NCI-H460 (cell line): ENCODE data around the gene CPT1A. TPM values are rescaled to one million over a fixed set of nuclear protein-coding genes. Genes with fewer than 3 reads are reported as not detected.

Experiments used
- DNase-seq: peaks from one replicate; pipeline ENCODE4 v3.0.0-alpha.2; 2016; ENCODE audit warnings: low read depth; ENCODE audit errors: extremely low read depth
- total RNA-seq: library from RNA; depleted of rRNA; stranded (reverse); fragments of >200 nt; shearing (Covaris generic); gene quantifications from 2 replicates; pipeline ENCODE4 v1.2.3, GENCODE V29; 2014

The CPT1A gene
- total RNA-seq, 1 experiment from 2014 or later: 19.3 TPM

GRCh38 chr11:68763926-68764657 lies 77.6 kb downstream of the CPT1A start:
- no peak for DNase-seq

DNA sequence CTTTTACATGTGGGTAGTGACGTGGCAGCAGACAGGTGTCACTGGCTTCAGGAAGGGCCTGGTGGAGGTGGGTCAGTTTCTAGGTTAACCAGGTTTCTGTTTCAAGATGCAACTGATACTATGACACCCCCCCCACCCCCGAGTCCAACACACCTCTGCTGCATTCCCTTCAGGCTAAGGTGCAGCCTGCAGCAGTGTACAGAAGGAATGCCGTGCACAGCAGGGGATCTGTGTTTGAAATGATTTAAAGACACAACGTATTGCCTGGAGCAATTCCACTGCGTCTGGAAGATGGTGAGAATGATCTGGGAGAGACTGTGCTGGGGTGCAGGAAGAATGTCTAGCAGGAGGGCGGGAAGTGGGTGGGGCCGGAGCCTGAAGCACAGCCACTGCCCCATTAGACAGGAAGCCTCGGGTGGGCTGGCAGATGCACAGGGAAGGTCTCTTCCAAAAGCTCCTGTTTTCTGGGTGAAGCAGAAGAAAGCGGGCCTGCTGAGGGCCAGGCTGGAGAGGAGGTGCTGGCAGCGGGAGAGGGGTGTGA lies 78.5 kb downstream of the CPT1A start:
- no peak for DNase-seq

GRCh38 chr11:68762481-68762880 lies 79.2 kb downstream of the CPT1A start:
- DNase-seq: no peak

GRCh38 chr11:68761801-68762200 lies 79.9 kb downstream of the CPT1A start:
- DNase-seq: no peak

GRCh38 chr11:68759991-68760390 lies 81.7 kb downstream of the CPT1A start:
- DNase-seq: no peak

- DNase-seq: no peak
These were observed 84.0 kb downstream of the CPT1A start for GRCh38 chr11:68757711-68758110.

- DNase-seq: no peak
These were observed 85.4 kb downstream of the CPT1A start for GRCh38 chr11:68756171-68756766.

DNA sequence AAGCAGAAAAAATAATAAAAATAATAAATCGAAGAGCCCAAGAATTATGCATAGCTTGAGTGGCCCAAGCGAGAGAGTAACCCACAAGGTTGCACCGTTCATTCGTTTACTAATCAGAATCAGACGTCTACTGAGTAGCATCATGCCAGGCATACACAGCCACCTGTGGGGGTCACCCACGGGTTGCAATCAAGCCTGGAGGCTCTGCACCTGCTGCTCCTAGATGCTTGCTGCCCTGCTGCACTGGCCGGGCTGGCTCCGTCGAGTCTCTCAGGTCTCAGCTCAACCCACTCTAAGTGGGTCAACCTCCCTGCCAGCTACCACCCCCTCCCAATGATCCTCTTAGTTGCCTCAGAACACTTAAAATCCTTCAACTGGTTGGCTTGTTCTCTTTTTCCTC lies 88.4 kb downstream of the CPT1A start:
- no peak for DNase-seq

GRCh38 chr11:68751331-68751856 lies 90.3 kb downstream of the CPT1A start, which contains the start of gene TESMIN:
TESMIN (minus strand) TSS chr11:68751520; CDS start chr11:68750660, 860 bp downstream.
- DNase-seq: peak; percentile 79

- no peak for DNase-seq
These were observed 90.8 kb downstream of the CPT1A start for GRCh38 chr11:68751004-68751325.

GRCh38 chr11:68750195-68751003 lies 91.3 kb downstream of the CPT1A start:
- no peak for DNase-seq

GRCh38 chr11:68749229-68750123 lies 92.2 kb downstream of the CPT1A start:
- no peak for DNase-seq

DNA sequence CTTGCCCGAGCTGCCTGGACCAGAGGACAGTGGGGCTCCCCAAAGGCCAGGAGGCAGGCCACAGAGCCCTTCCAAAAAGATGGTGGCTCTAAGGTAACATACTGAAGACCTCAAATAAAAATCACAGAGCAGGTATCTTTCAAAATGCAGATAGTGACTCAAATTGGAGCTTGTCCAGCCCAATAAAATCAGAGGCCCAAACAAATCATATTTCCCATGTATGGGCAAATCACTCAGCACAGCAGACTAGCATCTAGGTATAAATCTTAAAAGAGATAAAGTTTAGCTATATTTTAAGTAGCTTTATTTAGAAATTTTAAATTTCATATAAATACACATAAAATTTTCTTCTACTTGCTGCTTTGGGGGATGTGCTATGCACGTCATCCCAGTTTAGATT lies 93.7 kb downstream of the CPT1A start:
- DNase-seq: no peak

GRCh38 chr11:68743539-68743938 lies 98.2 kb downstream of the CPT1A start:
- no peak for DNase-seq

- DNase-seq: no peak
These were observed 100.3 kb downstream of the CPT1A start for GRCh38 chr11:68741463-68741862.

DNA sequence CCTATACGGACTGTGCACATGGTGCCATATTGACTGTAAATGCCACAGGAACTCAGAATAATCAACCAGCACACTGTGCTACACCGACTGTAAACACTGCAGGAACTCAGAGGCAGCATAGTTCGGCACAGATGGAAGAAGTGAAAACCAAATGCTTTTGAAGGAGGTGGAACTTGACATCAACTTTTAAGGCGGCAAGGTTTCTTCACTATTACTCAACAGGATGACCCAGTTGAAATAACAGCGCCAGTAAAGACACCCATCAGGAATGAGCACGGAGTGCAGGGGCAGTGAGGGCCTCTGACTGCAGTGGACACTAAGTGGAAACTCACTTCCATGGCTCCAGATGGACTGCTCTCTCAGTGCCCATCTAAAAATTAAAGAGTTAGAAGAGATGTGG lies 106.1 kb downstream of the CPT1A start:
- DNase-seq: no peak

- DNase-seq: no peak
These were observed 106.6 kb downstream of the CPT1A start for GRCh38 chr11:68735125-68735524.

- no peak for DNase-seq
These were observed 107.6 kb downstream of the CPT1A start for GRCh38 chr11:68734111-68734510.

DNA sequence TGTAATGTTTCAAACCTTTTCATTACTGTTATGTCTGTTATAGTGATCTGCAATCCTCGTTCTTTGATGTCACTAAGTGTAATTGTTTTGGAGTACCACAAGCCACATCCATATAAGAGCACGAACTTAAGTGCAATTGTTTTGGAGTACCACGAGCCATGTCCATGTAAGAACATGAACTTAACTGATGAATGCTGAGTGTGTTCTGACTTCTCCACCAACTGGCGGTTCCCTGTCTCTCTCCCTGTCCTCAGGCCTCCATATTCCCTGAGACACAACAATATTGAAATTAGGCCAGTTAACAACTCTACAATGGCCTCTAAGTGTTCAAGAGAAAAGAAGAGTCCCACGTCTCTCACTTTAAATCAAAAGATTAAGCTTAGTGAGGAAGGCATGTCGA lies 113.9 kb downstream of the CPT1A start:
- no peak for DNase-seq

DNA sequence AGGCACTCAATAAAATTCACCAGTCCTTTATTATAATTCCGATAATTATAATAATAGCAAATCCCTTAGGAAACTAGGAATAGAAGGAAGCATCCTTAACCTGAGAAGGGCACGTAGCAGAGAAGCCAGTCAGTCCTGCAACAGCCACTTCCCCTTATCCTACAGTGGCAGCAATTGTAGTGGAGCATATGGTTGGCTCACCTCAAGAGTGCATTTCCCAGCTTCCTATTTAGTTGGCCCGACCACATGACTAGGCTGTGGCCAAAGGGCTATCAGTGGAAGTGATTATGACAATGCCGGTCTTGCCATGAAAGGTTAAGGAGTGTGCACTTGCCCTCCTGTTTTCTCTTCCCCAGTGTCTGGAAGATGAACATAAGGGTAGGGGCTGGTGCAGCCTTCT lies 117.4 kb downstream of the CPT1A start:
- no peak for DNase-seq
